Vagina (tissue), 2 donors: Measurements from ENCODE around the gene SLC29A1. TPM values are rescaled to one million over a fixed set of nuclear protein-coding genes. Genes with fewer than 3 reads are reported as not detected.

Experiments used
- DNase-seq, 2 donors: peaks; one replicate each; pipeline ENCODE4 v3.0.0-alpha.2; 2017; ENCODE audit errors: extremely low spot score in 2 of 2
- H3K27ac ChIP-seq: fragments of 200-600 bp; sonication (generic); one replicate; pipeline ENCODE4 v1.5.1; 2019
- H3K27me3 ChIP-seq: fragments of 200-600 bp; sonication (generic); one replicate; pipeline ENCODE4 v1.5.1; 2019
- H3K36me3 ChIP-seq, 2 donors: fragments of 200-600 bp; sonication (generic); one replicate each; pipeline ENCODE4 v1.5.1; 2017 to 2019
- H3K4me1 ChIP-seq: fragments of 200-600 bp; sonication (generic); one replicate; pipeline ENCODE4 v1.5.1; 2019
- H3K4me3 ChIP-seq, 2 donors: fragments of 200-600 bp; sonication (generic); 1 replicate in 1 of 2; 2 replicates in 1 of 2; pipeline ENCODE4 v1.5.1; 2016 to 2019
- H3K9me3 ChIP-seq: fragments of 200-600 bp; sonication (generic); one replicate; pipeline ENCODE4 v1.5.1; 2019
- POLR2A ChIP-seq, 2 donors: fragments of 450-650 bp; IDR thresholded peaks; one replicate each; pipeline ENCODE4 v1.6.1; 2017; ENCODE audit warnings: antibody characterized with exemption in 2 of 2, mild to moderate bottlenecking in 2 of 2, moderate library complexity in 2 of 2
- POLR2AphosphoS5 ChIP-seq, 2 donors: sonication (generic); formaldehyde crosslinking; IDR thresholded peaks; one replicate each; pipeline ENCODE4 v1.9.0; 2017; ENCODE audit warnings: antibody characterized with exemption in 2 of 2, mild to moderate bottlenecking in 2 of 2, low read depth in 1 of 2; ENCODE audit not compliant: insufficient read depth in 1 of 2
- intact Hi-C: fragments of 100-400 bp; cut with DNase I; formaldehyde crosslinking; loops from one replicate; pipeline ENCODE4 v1.15.1; 2023
- total RNA-seq: library from RNA; depleted of rRNA; stranded (reverse); fragments of >200 nt; gene quantifications from one replicate; pipeline ENCODE4 v1.2.3, GENCODE V29; 2016
- TF ChIP-seq, protein P1 (sequence below), 3 experiments: fragments of 450-650 bp in 2 of 3; fragments of 200-600 bp in 1 of 3; sonication (generic) in 1 of 3; IDR thresholded peaks; one replicate each; pipeline ENCODE4 v1.5.1; 2017 to 2019; ENCODE audit warnings: antibody characterized with exemption in 3 of 3, mild to moderate bottlenecking in 2 of 3, moderate library complexity in 2 of 3

The SLC29A1 gene
- total RNA-seq, 1 donor from 2014 or later: 51.1 TPM

DNA sequence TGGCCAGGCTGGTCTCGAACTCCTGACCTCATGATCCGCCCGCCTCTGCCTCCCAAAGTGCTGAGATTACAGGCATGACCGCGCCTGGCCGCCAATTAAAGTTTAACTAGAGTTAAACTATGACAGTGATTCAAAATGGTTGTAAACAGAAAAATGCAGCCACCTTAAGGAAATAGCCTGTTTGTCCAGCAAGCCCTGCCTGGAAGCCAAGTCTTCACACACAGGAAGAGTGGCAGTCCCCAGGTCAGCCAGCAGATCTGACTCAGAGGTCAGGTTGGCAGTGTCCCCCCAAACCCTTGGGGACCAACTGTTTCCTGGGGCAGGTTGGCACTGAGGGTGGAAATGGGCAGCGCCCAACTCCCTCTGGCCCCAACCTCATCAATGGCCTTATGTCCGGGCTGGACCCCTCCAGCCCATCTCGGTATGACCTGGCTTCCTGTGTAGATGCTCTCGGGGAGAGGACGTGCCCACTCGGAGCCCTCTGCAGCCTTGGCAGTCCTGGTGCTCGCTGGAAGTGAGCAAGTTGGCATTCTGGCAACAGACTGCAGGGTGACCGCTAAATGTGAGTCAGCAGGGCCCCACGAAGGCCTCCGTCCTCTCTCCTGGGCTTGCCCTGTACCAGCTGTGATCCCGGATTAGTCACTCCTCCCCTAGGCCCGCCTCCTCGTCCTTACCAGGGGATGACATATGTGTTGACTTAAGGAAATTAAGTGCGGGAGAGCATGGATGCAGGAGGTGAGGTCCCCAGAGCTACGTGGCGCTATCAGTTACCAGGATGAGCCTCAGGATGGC lies 13.8 kb downstream of the SLC29A1 start:
- peak in 1 of 2 donors; percentile 98 for DNase-seq
- H3K27me3 ChIP-seq: no peaks in the 10 kb centered on the region
- H3K36me3 ChIP-seq: peaks cover 0 to 8% of the 10 kb centered on the region in 2 donors
- TF ChIP-seq POLR2AphosphoS5 (IDR thresholded peaks at IDR 0.05; ENCODE audit: insufficient read depth in 1 of 2, low read depth in 1 of 2) (peak in 1 of 2 donors; percentile 81), POLR2A (IDR thresholded peaks at IDR 0.05) (no peak)
- peak overlapping the region; percentile 50 to 72 for H3K4me3 ChIP-seq
- no peaks in the 10 kb centered on the region for H3K9me3 ChIP-seq
- intact Hi-C loops: no loop called here
- peaks cover 40% of the 10 kb centered on the region for H3K4me1 ChIP-seq
- peak overlapping the region; percentile 99 for H3K27ac ChIP-seq

DNA sequence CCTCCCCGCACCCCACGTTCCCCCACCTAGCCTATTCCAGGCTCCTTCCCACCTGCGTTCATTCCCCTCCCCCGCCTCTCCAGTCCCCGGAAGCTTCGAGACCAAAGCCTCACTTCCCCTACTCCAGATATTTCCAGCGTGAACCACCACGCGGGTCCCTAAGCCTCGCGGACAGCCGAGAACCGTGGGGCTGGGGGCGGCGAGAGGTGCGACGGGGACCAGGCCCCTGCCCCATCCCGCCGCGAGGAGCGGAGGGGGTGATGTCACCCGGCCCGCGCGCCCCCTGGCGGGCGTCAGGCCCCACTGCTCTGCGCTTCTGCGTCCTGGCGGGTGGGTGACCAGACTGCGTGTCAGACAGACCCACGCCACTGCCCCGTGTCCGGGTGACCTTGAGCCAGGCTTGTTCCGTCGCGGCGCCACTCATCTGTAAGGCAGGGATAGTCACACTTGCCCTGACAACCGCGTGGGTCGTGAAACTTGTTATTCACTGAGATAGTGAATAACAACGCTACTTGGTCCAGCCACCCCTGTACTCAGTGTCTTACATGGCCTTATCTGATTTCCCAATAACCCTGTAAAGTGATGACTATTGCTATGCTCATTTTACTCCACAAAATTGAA lies 14.5 kb downstream of the SLC29A1 start:
- Histone ChIP-seq H3K27ac (peak overlapping the region; percentile 99), H3K27me3 (no peaks in the 10 kb centered on the region), H3K9me3 (no peaks in the 10 kb centered on the region), H3K4me3 (peak overlapping the region; percentile 50 to 72), H3K4me1 (peaks cover 40% of the 10 kb centered on the region), H3K36me3 (peaks cover 0 to 2% of the 10 kb centered on the region in 2 donors)
- DNase-seq: no peak
- TF ChIP-seq POLR2A (IDR thresholded peaks at IDR 0.05) (peak in 1 of 2 donors; percentile 19), POLR2AphosphoS5 (IDR thresholded peaks at IDR 0.05; ENCODE audit: insufficient read depth in 1 of 2, low read depth in 1 of 2) (peak in 1 of 2 donors; percentile 87)
- TF ChIP-seq, protein P1, sequence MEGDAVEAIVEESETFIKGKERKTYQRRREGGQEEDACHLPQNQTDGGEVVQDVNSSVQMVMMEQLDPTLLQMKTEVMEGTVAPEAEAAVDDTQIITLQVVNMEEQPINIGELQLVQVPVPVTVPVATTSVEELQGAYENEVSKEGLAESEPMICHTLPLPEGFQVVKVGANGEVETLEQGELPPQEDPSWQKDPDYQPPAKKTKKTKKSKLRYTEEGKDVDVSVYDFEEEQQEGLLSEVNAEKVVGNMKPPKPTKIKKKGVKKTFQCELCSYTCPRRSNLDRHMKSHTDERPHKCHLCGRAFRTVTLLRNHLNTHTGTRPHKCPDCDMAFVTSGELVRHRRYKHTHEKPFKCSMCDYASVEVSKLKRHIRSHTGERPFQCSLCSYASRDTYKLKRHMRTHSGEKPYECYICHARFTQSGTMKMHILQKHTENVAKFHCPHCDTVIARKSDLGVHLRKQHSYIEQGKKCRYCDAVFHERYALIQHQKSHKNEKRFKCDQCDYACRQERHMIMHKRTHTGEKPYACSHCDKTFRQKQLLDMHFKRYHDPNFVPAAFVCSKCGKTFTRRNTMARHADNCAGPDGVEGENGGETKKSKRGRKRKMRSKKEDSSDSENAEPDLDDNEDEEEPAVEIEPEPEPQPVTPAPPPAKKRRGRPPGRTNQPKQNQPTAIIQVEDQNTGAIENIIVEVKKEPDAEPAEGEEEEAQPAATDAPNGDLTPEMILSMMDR (IDR thresholded peaks at IDR 0.05): peak; percentile 98 to 99 (median 99)
- intact Hi-C loops: no loop called here

DNA sequence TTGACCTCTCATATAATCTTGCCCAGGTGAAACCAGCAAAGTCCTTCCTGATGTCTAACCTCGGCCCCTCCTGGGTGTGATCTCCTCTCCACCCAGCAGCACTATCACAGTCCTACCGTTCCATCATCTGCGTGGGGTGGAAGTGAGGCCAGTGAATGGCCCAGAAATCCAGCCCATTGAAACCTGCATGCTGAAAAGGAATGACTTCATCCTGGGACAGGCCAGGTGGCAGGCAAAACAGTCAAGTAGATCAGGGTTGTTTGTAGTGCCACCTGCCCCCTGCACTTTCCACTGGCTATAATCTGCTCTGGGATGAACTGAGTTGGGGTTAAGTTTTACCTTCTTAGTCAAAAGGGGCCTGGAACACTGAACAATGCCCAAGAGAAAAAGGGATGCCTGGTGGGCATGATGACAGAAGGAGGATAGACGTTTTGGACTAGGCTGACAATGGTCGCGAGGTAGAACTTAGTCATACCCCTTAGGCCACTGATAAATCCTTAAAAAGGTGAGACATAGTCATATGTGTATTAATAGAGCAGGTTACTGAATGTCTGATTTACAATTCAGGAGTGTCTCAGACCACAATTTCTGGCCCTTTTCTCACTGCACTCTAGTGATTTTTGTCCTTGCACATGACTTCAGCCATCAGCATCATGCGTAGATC lies 15.4 kb downstream of the SLC29A1 start:
- Histone ChIP-seq H3K9me3 (no peaks in the 10 kb centered on the region), H3K27ac (peak overlapping the region; percentile 99), H3K4me1 (peaks cover 31% of the 10 kb centered on the region), H3K27me3 (no peaks in the 10 kb centered on the region), H3K36me3 (no peaks in the 10 kb centered on the region), H3K4me3 (no peak overlapping the region)
- TF ChIP-seq POLR2AphosphoS5 (IDR thresholded peaks at IDR 0.05; ENCODE audit: insufficient read depth in 1 of 2, low read depth in 1 of 2) (no peak), POLR2A (IDR thresholded peaks at IDR 0.05) (no peak)
- TF ChIP-seq, protein P1 (IDR thresholded peaks at IDR 0.05): no peak
- intact Hi-C loops: no loop called here
- no peak for DNase-seq

DNA sequence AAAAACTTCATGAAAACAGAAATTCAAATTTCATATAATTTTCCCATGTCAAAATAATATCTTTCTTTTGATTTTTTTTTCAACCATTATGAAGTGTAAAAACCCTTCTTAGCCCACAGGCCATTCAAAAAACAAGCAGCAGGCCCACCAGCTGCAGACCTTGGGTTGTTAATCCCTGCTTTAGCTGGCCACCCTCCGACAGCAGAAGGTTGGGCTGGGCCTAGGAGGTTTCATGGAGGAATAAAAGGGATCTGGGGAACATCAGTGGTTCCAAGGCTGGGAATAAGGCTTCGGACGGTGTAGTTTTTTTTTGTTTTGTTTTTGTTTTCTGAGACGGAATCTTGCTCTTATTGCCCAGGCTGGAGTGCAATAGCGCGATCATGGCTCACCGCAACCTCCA lies 19.9 kb downstream of the SLC29A1 start:
- H3K9me3 ChIP-seq: no peaks in the 10 kb centered on the region
- no peak for DNase-seq
- H3K27me3 ChIP-seq: no peaks in the 10 kb centered on the region
- intact Hi-C loops: no loop called here
- no peak overlapping the region for H3K27ac ChIP-seq
- H3K4me3 ChIP-seq: no peak overlapping the region
- TF ChIP-seq POLR2AphosphoS5 (IDR thresholded peaks at IDR 0.05; ENCODE audit: insufficient read depth in 1 of 2, low read depth in 1 of 2) (no peak), POLR2A (IDR thresholded peaks at IDR 0.05) (no peak)
- TF ChIP-seq, protein P1 (IDR thresholded peaks at IDR 0.05): no peak
- H3K36me3 ChIP-seq: no peaks in the 10 kb centered on the region
- peaks cover 11% of the 10 kb centered on the region for H3K4me1 ChIP-seq

DNA sequence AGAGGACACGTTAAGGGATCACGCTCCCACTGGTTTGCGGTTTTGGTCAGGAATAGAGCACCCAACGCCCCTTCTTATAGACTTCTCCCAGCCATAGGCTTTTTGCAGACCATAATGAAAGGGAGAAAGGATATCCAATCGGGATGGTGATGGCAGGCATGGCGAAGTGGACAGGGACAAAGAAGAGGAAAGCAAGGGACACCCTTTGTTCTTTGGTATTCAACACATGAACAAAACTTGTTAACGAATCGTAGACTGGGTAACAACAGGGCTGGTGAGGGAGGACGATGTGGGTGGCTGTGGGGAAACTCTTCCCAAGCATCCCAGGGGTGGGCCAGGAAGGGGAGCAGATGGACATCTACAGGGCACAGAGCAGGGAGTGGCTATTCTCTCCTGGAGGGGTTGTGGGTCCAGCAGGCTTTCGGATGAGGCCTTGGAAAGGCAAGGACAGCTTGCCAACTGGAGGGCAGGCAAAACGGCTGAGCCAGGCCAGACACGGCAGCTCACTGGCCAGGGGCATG lies 22.1 kb downstream of the SLC29A1 start:
- DNase-seq: no peak
- no peak for TF ChIP-seq POLR2A (IDR thresholded peaks at IDR 0.05)
- Histone ChIP-seq H3K4me1 (peaks cover 29% of the 10 kb centered on the region), H3K27me3 (no peaks in the 10 kb centered on the region), H3K27ac (peak overlapping the region; percentile 100), H3K9me3 (no peaks in the 10 kb centered on the region), H3K36me3 (peaks cover 0 to 18% of the 10 kb centered on the region in 2 donors), H3K4me3 (peak overlapping the region; percentile 97 to 100)
- intact Hi-C loops: no loop called here
